GM18861 (cell line): ENCODE data around the gene INTS12.
"Not testable (repeated sequence)": the region's sequence is repeated elsewhere in the genome, so short reads cannot be mapped to it uniquely, and the experiment has no call there.

ENCODE experiments used
- ATAC-seq: cut with Tn5 transposase; IDR thresholded peaks from one replicate; pipeline ENCODE4 v1.9.1; 2021; ENCODE audit not compliant: unreplicated experiment

INTS12 gene, protein sequence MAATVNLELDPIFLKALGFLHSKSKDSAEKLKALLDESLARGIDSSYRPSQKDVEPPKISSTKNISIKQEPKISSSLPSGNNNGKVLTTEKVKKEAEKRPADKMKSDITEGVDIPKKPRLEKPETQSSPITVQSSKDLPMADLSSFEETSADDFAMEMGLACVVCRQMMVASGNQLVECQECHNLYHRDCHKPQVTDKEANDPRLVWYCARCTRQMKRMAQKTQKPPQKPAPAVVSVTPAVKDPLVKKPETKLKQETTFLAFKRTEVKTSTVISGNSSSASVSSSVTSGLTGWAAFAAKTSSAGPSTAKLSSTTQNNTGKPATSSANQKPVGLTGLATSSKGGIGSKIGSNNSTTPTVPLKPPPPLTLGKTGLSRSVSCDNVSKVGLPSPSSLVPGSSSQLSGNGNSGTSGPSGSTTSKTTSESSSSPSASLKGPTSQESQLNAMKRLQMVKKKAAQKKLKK

DNA sequence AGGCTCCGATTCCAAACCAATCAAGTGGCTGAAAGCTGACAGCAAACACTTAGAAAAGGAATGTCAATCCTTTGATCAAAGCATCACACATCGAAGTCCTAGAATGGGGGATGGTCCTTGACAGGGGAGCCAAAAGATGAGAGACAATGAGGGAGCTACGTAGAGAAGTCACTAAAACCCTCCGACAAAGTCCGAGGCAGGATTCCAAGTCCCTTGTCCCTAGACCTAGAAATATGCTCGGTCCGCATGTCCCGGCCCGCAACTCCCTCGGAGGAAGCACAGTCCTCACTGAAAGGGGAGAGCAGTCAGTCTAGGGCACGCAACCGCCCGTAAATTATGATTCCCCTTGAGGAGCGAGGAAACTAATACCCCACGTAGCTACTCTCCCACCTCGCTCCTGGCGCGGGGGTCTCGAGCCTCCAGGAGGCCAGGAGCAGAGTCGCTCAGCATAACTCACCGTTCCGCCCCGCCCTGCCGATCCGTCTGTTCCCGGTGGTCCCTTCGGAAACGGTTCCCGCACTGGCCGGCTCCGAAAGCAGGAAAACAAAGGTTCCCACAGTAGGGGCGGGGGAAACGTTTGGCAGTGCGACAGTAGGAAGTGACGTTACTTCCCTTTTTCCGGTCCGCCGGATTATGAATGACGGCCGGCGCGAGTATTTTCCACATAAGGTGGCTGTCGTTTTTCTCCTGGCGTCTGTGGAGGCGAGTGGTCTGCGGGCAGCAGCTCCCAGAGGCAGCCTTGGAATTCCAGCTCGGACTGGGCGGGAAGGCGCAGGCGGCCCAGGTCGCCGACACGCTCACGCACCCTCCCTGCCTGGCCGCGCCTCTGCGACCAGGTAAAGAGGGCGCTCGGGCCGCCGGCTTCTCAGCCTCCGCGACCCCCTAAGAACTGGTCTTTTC is at the start of gene INTS12, which contains the start of gene GSTCD:
Gene INTS12 (minus strand): TSS at position 509 of the 900 bp plus-strand sequence. CDS start 8,684 bp downstream, outside the sequence.
Gene GSTCD (plus strand): TSS at position 604 of the 900 bp plus-strand sequence. CDS start 8,830 bp downstream, outside the sequence.
- ATAC-seq = peak; percentile 58

DNA sequence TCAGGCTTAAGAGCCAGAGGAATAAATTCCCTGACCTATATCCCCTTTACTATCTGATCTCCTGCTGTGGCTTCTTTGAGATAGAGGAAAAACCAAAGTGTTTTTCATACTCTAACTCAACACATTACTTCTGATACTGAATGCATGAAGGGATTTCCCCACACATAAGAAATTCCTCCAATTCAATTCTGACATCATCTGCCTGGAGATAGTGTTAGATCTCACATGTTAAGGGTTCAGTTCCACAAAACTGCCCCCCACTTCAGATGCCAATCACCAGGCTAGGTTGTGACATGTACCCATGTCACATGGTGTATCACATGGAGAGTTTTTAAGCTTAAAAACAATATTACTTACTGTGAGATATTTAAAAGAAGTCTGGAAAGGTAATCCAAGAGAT is 46.9 kb upstream of the INTS12 start:
- ATAC-seq = no peak

DNA sequence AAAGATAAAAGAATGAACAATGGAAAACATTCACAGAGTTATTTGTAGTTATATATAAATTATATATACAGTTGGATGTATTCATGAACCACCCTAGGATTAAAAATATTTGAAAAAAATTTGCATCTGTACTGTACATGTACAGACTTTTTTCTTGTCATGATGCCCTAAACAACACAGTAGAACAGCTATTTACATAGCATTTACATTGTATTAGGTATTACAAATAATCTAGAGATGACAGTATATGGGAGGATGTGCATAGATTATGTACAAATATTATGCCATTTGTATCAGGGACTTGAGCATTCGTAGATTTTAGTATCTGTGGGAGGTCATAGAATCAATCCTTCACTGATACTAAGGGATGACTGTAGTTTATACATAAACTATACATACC is 44.9 kb upstream of the INTS12 start:
- ATAC-seq = no peak

DNA sequence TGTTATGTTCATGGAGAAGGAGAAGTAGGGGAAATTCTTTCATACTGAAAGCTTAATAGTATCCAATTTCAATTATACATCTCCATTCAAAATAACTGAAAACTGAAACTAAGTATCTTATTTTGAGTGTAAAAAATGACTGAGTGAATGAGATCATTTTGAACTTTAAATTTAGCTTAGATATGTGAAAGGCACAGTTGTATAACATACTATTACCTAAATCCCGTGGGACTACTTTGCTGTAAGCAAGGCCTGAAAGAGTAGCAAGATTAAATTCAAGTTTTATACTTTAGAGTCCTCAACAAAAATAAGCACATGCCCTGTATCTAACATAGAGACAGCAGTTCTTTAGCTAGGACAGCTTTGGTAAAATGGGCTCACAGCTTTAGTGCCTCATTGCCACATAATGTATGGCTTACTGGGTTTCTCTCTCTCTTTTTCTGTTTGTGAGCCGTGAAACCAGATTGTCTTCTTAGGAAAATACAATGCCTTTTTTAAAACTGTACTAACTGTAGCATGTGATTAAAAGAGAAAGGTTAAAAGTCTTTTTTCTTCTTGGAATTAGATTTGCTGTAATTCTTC is 43.3 kb upstream of the INTS12 start:
- ATAC-seq = no peak

DNA sequence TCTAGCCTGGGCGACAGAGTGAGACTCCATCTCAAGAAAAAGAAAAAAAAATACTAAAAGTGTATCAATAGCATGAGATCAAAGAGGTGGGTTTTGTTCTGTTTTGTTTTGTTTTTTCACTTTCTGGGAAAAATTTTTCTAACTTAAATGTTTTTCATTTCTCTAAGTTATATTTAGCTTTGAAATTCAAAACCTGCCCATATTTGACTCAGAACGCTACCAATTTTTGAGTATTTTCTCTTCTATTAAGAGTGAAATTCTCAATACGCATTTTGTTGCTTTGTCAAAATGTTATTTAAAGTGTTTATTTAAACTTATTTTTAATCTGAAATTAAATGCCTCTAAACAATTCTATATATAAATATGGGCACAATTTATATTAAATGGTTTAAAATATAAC is 39.7 kb upstream of the INTS12 start:
- no peak for ATAC-seq

DNA sequence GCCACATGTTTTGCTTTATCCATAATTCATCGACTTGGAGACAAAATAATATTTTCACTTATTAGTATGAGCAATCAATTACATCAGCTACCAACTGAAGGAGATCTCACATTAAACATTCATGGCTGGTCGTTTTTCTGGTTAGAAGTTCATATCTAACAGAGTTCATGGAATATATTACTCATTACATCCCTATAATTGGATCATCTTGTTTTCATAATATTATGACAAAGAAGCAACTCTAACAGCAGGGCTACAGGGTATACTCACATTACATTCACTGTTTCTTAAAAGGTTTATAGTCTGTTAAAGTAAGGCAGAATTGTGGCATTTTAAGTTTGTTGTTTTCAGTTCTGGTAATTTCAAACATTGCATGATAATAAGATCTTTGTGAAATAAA is 33.1 kb upstream of the INTS12 start:
- ATAC-seq = no peak

DNA sequence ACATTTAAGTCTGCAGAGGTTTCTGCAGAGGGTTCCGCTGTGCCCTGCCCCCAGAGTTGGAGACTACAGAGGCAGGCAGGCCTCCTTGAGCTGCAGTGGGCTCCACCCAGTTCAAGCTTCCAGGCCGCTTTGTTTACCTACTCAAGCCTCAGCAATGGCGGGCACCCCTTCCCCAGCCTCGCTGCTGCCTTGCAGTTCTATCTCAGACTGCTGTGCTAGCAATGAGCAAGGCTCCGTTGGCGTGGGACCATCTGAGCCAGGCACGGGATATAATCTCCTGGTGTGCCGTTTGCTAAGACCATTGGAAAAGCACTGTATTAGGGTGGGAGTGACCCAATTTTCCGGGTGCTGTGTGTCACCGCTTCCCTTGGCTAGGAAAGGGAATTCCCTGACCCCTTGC is 26.7 kb upstream of the INTS12 start:
- ATAC-seq = not testable (repeated sequence)

DNA sequence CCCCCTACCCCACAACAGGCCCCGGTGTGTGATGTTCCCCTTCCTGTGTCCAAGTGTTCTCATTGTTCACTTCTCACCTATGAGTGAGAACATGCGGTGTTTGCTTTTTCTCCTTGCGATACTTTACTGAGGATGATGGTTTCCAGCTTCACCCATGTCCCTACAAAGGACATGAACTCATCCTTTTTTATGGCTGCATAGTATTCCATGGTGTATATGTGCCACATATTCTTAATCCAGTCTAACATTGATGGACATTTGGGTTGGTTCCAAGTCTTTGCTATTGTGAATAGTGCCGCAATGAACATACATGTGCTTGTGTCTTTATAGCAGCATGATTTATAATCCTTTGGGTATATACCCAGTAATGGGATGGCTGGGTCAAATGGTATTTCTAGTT is 21.4 kb upstream of the INTS12 start:
- ATAC-seq = not testable (repeated sequence)

DNA sequence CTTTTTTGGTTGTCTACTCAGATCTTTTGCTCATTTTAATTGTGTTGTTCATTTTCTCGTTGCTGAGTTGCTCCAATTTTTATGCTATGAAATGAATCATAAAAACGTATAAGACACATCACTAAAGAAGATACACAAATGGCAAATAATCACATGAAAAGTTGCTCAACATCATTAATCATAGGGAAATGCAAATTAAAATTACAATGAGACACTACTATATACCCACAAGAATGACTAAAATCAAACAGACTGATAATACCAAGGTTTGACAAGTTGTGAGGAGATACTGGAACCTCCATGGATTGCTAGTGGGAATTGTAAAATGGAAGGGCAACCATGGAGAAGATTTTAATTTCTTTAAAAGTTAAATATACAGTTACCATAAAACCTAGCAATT is 17.1 kb upstream of the INTS12 start:
- ATAC-seq = no peak

DNA sequence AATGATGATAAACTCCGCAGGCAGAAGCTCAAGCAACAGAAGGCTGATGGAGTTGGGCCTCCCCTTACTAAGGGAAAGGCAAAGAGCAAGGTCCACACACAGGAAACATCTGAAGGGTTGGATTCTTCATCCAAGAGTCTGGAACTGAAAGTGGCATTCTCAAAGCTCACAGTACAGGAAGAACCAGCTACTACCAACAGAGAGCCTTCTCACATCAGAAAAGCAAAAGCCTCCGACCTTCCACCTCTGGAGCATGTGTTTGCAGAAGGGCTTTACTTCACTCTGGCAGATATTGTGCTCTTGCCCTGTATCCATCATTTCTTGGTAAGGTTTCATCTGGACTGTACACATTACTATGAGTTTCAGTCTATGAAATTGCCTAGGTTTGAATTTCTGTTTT is 10.7 kb upstream of the INTS12 start:
- no peak for ATAC-seq

DNA sequence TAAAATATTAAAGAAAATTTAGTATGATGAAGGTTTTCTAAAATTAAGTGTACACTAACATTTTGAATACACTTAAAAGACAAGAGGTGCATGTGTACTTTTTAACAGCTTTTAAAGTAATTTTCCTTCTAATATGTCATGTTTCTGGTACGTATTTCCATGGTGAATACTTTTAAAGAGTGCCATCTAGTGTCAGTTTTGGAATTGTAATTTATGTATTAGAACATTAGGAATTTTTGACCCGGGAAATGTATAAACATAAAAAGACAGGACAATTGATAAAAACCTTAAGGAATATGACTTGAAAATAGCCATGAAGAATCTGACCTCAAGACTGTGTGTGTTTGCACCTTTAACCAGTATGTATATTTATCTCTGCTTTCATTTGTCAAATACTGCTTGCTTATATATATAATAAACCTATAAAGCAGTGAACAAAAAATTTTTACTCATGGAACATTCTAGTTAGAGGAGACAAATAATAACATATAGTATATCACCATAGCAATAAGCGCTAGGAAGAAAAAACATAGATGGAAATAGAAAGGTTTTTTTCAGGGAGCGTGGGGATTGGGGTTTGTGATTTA is 7.3 kb upstream of the INTS12 start:
- ATAC-seq = no peak

DNA sequence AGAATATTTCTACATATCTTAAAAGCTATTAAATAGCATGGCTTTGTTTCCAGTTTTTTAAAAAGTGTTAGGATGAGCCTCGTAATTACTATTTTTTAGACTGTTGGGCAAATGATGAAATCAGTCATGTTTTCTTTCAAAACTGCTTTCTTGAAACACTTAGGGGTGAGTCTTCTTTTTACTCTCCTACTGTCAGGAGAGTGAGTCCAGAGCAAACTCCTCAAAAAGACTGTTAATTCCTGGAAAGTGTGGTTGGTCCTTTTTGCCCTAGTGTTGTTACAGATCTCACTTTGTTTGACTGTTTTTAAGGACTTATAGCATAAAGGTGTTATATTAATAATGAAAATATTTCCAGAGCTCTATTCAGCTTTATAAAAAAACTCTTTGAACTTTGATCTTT is 6.4 kb upstream of the INTS12 start:
- no peak for ATAC-seq

DNA sequence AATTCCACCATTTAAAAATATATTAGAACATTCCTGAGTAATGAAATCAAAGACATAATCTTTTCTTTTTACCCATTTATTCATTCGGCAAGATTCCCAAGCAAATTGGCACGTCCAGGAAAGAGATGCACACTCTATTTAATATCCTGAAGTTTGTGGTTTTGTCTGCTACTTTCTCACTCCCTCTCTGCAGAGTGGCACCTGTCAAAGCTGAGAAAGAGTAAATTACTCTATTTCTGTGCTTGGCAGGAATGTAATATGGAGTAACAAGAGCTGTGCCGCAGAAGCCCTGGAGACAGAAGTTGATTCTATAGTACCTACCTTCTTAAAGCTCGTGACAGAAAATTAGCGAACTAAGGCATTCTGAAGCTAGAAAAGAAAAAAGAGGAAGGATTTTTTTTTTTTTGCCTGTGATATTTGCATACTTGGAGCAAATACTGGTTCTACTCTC is 5.6 kb upstream of the INTS12 start:
- peak; percentile 68 for ATAC-seq

DNA sequence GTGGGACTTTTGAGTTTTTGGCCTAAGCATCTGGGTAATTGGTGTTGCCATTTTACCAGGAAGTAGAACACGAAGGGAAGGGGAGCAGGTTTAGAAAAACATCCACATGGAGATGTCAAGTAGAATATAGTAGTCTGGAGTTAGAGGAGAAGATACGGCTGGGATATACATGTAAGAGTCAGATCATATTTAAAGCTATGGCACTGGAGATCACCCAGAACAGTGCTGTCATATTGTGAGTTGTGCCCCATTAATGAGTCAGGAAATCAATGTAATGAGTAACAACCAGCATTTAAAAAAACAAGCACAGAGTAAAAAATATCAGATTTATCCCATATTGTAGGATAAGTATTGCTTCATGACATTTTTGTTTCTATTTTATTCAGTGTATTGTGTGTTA is 4.3 kb upstream of the INTS12 start:
- ATAC-seq = no peak

DNA sequence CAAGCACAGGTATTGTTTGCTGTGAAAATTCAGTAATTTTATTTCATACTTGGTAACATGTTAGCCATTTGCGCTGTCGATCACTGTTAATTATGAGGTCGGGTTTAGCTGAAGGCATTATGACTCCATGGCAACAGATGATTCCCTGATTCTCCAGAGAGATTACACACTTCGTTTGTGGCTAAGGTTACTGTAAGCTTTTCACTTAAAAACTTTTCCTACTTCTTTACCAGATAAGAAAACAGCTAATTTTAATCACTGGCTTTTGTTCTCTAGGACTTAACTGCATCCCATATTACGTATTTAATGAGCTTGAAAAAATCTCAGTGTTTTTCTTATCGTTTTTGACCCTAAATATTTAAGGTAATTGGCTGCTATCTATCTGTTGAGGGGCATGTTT is 2.2 kb upstream of the INTS12 start:
- ATAC-seq = no peak

DNA sequence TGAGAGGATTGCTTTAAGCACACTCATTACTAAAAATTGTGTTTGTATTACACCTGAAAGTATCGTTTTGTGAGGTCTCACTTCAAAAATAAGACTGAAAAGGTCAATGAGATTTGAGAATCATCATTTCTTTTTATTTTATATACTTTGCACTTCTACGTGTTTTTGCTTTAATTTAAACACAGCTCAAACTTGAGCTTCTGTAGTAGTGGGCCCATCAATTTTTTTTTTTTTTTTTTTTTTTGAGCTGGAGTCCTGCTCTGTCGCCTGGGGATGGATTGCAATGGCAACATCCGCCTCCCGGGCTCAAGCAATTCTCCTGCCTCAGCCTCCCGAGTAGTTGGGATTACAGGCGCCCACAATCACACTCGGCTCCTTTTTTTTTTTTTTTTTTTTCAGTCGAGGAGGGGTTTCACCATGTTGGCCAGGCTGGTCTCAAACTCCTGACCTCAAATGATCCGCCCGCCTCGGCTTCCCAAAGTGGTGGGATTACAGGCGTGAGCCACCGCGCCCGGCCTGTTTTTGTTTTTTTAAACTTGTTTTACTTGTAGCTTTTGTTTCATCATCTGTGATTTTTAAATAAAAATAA is 1.6 kb upstream of the INTS12 start:
- ATAC-seq = no peak

DNA sequence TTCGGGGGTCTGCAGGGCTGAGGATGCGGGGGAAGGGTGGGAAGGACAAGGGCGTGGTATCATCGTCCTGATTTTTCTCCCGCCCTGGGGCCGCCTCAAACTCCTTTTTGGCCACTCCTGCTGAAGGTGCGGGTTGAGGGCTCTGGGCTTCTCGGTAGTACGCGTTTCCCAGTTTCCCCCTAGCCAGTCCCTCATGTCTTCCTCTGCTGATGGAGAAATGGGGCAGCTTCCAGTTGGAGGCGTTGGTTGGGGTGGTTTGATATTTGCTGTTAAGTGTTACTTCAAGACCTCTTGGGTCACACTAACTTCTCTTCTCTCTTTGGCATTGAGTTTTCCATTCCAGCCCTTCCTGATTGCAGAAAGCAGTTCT is 577 bp upstream of the INTS12 start:
- ATAC-seq = peak; percentile 26

DNA sequence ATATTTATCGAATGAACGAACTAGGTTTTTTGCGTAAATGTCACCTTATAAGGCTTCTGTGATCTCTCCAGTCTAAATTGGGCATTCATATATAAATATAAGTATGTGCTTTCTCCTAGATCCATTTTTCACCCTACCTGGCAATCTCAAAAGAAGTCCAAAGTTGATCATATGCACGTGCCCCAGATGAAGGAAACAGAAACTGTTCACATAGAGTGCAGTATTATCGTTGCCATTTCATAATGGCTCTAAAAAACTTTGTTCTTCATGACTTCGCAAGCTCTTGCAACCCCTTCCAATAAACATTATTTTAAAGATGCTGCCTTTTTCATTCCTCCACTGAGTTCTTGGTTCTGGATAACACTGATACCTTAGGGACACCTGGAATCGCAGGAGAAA is 708 bp downstream of the INTS12 start:
- ATAC-seq = no peak

DNA sequence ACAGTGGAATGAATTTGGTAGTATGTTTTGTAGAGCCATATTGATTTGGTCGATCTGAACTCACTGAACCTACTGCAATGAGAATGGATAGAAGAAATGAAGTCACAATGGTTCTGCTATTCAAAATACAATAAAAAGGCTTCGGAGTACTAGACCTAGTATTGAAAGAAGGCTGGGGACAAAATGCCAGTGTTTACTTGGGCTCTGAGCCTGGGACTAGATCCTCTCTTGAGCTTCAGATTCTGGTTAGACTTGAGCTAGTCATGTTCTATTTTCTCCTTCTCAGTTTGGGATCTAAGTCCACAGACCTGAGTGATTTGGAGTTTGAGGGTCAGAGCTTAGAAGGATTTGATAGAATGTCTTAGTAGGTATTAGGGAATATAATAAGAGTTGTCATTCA is 9.9 kb downstream of the INTS12 start:
- ATAC-seq = no peak

DNA sequence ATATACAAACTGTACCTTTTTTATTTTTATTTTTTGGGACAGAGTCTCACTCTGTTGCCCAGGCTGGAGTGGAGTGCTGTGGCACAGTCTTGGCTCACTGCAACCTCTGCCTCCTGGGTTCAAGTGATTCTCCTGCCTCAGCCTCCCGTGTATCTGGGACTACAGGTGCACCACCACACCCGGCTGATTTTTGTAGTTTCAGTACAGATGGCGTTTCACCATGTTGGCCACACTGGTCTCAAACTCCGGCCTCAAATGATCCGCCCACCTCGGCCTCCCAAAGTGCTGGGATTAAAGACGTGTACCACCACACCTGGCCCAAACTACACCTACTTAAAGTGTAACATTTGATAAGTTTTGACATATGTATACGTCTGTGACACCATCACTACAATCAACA is 12.7 kb downstream of the INTS12 start:
- not testable (repeated sequence) for ATAC-seq

DNA sequence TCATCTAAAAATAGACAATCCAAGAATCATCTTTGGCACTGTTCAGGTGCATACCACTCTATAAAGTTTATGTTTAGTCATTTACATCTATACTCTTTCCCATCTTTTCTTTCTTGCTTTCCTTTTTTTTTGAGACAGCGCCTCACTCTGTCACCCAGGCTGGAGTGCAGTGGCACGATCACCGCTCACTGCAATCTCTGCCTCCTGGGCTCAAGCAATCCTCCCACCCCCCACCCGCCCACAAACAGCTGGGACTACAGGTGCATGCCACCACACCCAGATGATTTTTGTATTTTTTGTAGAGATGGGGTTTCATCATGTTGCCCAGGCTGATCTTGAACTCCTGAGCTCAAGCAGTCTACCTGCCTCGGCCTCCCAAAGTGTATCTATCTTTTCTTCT is 13.7 kb downstream of the INTS12 start:
- ATAC-seq = not testable (repeated sequence)
